HCT116 (cell line): ENCODE results near the gene CCDC127.

Source experiments
- ATF3 ChIP-seq: IDR thresholded peaks from 2 replicates; pipeline ENCODE4 v1.6.1; 2012
- CEBPB ChIP-seq: IDR thresholded peaks from 2 replicates; pipeline ENCODE4 v1.6.1; 2012; ENCODE audit warnings: low read depth
- CTCF ChIP-seq, 3 experiments: fragments of 200-600 bp in 1 of 3; sonication (generic) in 1 of 3; IDR thresholded peaks in 2 of 3; conservative IDR thresholded peaks in 1 of 3; 2 replicates each; pipeline ENCODE4 v1.5.1; 2012 to 2017; ENCODE audit warnings: low read depth in 2 of 3, low read length in 2 of 3, antibody characterized with exemption in 1 of 3, borderline replicate concordance in 1 of 3, control low read depth in 1 of 3, mild to moderate bottlenecking in 1 of 3, mixed read lengths in 1 of 3, mixed run types in 1 of 3, moderate library complexity in 1 of 3; ENCODE audit not compliant: insufficient read depth in 1 of 3
- EGR1 ChIP-seq: IDR thresholded peaks from 2 replicates; pipeline ENCODE4 v1.6.1; 2012; ENCODE audit warnings: low read depth
- EZH2 ChIP-seq: fragments of 200-600 bp; sonication (generic); IDR thresholded peaks from 2 replicates; pipeline ENCODE4 v1.6.1; 2017; ENCODE audit warnings: antibody characterized with exemption, mixed run types
- EZH2phosphoT487 ChIP-seq: fragments of 200-600 bp; IDR thresholded peaks from 2 replicates; pipeline ENCODE4 v1.6.1; 2018; ENCODE audit warnings: antibody characterized with exemption, borderline replicate concordance
- FOSL1 ChIP-seq: IDR thresholded peaks from 2 replicates; pipeline ENCODE4 v1.6.1; 2012; ENCODE audit warnings: low read depth
- MAX ChIP-seq: IDR thresholded peaks from 2 replicates; pipeline ENCODE4 v1.6.1; 2012
- POLR2A ChIP-seq: IDR thresholded peaks from 2 replicates; pipeline ENCODE4 v1.7.0; 2011; ENCODE audit warnings: borderline replicate concordance; ENCODE audit not compliant: insufficient read depth, insufficient read length; ENCODE audit errors: extremely low read depth
- POLR2AphosphoS5 ChIP-seq: IDR thresholded peaks from 2 replicates; pipeline ENCODE4 v1.6.1; 2011; ENCODE audit warnings: mild to moderate bottlenecking, low read depth, low read length, moderate library complexity
- REST ChIP-seq: IDR thresholded peaks from 2 replicates; pipeline ENCODE4 v1.6.1; 2012; ENCODE audit warnings: low read depth
- SIN3A ChIP-seq: IDR thresholded peaks from 2 replicates; pipeline ENCODE4 v1.6.1; 2012; ENCODE audit warnings: low read depth
- SRF ChIP-seq: IDR thresholded peaks from 2 replicates; pipeline ENCODE4 v1.6.1; 2012; ENCODE audit warnings: low read depth
- YY1 ChIP-seq: IDR thresholded peaks from 2 replicates; pipeline ENCODE4 v1.6.1; 2011; ENCODE audit warnings: low read length, low read depth, moderate library complexity, mild to moderate bottlenecking; ENCODE audit not compliant: insufficient replicate concordance; ENCODE audit errors: extremely low read depth

- TF ChIP-seq CTCF (IDR thresholded peaks at IDR 0.05 in 2 of 3, conservative IDR thresholded peaks at IDR 0.05 in 1 of 3; ENCODE audit: borderline replicate concordance in 1 of 3, insufficient read depth in 1 of 3, low read depth in 2 of 3, low read length in 2 of 3) (no peak), POLR2A (no peak), FOSL1 (no peak), POLR2AphosphoS5 (no peak), YY1 (no peak), SIN3A (no peak), MAX (no peak), REST (no peak), SRF (no peak), EGR1 (no peak), CEBPB (no peak), ATF3 (no peak), EZH2phosphoT487 (no peak), EZH2 (no peak)
These were observed 54.1 kb downstream of the CCDC127 start for GRCh38 chr5:163841-164240.
